NT2/D1 (cell line): ENCODE measurements around the gene PA2G4.

Experiments used
- SUZ12 ChIP-seq: IDR thresholded peaks from 2 replicates; pipeline ENCODE4 v1.6.1; 2011; ENCODE audit not compliant: insufficient read length, insufficient read depth; ENCODE audit errors: extremely low read depth
- YY1 ChIP-seq: IDR thresholded peaks from 2 replicates; pipeline ENCODE4 v1.6.1; 2011; ENCODE audit not compliant: insufficient read length, insufficient read depth
- ZNF274 ChIP-seq: IDR thresholded peaks from 2 replicates; pipeline ENCODE4 v1.6.1; 2011; ENCODE audit warnings: mild to moderate bottlenecking, low read depth, low read length

DNA sequence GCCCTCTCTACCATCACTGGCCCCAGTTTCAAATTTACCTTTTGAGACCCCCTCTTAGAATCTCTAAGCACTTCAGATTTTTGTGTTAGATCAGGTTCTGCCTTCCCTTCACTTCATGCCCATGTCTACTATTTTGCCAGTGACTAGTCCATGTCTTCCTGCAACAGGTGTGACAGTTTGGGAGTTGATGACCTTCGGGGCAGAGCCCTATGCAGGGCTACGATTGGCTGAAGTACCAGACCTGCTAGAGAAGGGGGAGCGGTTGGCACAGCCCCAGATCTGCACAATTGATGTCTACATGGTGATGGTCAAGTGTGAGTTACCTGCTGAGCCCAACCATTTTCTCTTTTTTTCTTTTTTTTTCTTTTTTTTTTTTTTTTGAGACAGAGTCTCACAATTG is 5.8 kb upstream of the PA2G4 start:
- TF ChIP-seq YY1 (no peak), ZNF274 (no peak), SUZ12 (no peak)
